HG02885 (cell line): Measurements from ENCODE around the gene AGBL4.
"Not testable (repeated sequence)": the region's sequence is repeated elsewhere in the genome, so short reads cannot be mapped to it uniquely, and the experiment has no call there.

Source experiments
- ATAC-seq: cut with Tn5 transposase; IDR thresholded peaks from one replicate; pipeline ENCODE4 v1.9.1; 2021; ENCODE audit warnings: mild to moderate bottlenecking; ENCODE audit not compliant: unreplicated experiment, poor library complexity

The AGBL4 gene

GRCh38 chr1:50023292-50024159 lies at the start of gene AGBL4:
AGBL4 (minus strand) TSS chr1:50023954.
- ATAC-seq = no peak

- no peak for ATAC-seq
Observed at GRCh38 chr1:50066806-50067205, 43.1 kb upstream of the AGBL4 start.

GRCh38 chr1:50060279-50060678 lies 36.5 kb upstream of the AGBL4 start:
- ATAC-seq = no peak

- ATAC-seq = no peak
Observed at GRCh38 chr1:50048791-50049190, 25.0 kb upstream of the AGBL4 start.

GRCh38 chr1:50047916-50048694 lies 24.4 kb upstream of the AGBL4 start:
- ATAC-seq = no peak

- no peak for ATAC-seq
Observed at GRCh38 chr1:50038237-50038809, 14.6 kb upstream of the AGBL4 start.

GRCh38 chr1:50027794-50028193 lies 4.0 kb upstream of the AGBL4 start:
- ATAC-seq = no peak

- ATAC-seq = no peak
Observed at GRCh38 chr1:49995734-49996133, 28.0 kb downstream of the AGBL4 start.

- no peak for ATAC-seq
Observed at GRCh38 chr1:49971088-49971487, 52.7 kb downstream of the AGBL4 start.

GRCh38 chr1:49951385-49951784 lies 72.4 kb downstream of the AGBL4 start:
- no peak for ATAC-seq

- not testable (repeated sequence) for ATAC-seq
Observed at GRCh38 chr1:49915301-49915700, 108.5 kb downstream of the AGBL4 start.

GRCh38 chr1:49906365-49906764 lies 117.4 kb downstream of the AGBL4 start:
- no peak for ATAC-seq

GRCh38 chr1:49864581-49864980 lies 159.2 kb downstream of the AGBL4 start:
- ATAC-seq = no peak

GRCh38 chr1:49854741-49855140 lies 169.0 kb downstream of the AGBL4 start:
- ATAC-seq = no peak

GRCh38 chr1:49842596-49842995 lies 181.2 kb downstream of the AGBL4 start:
- ATAC-seq = no peak

- no peak for ATAC-seq
Observed at GRCh38 chr1:49841767-49842166, 182.0 kb downstream of the AGBL4 start.

- no peak for ATAC-seq
Observed at GRCh38 chr1:49824261-49824660, 199.5 kb downstream of the AGBL4 start.

GRCh38 chr1:49817681-49818080 lies 206.1 kb downstream of the AGBL4 start:
- ATAC-seq = no peak

GRCh38 chr1:49787013-49787412 lies 236.7 kb downstream of the AGBL4 start:
- ATAC-seq = not testable (repeated sequence)

GRCh38 chr1:49765034-49765433 lies 258.7 kb downstream of the AGBL4 start:
- no peak for ATAC-seq

GRCh38 chr1:49738118-49738517 lies 285.6 kb downstream of the AGBL4 start:
- ATAC-seq = not testable (repeated sequence)
